CD8-positive, alpha-beta memory T cell (primary cell): ENCODE measurements around the gene MKLN1. TPM values are rescaled to one million over a fixed set of nuclear protein-coding genes. Genes with fewer than 3 reads are reported as not detected.
"Not testable (repeated sequence)": the region's sequence is repeated elsewhere in the genome, so short reads cannot be mapped to it uniquely, and the experiment has no call there.

Source experiments
- CTCF ChIA-PET: fragments of 350-600 bp; sonication (Branson Sonifier 250); formaldehyde crosslinking; loops from one replicate; lab custom pipeline; 2021; ENCODE audit warnings: antibody characterized with exemption; lab: Charles Lee
- POLR2A ChIA-PET: fragments of 350-600 bp; sonication (Branson Sonifier 250); formaldehyde crosslinking; loops from one replicate; lab custom pipeline; 2021; ENCODE audit warnings: antibody characterized with exemption; lab: Charles Lee
- DNase-seq, 5 donors: peaks; one replicate each; pipeline versions ENCODE4 v3.0.0 to v3.0.0-alpha.2; 2020 to 2022; ENCODE audit warnings: mixed read lengths in 1 of 5
- H3K27ac ChIP-seq: one replicate; pipeline ENCODE4 v1.7.0; 2013; ENCODE audit warnings: low read depth, mild to moderate bottlenecking, low read length, moderate library complexity
- H3K27me3 ChIP-seq: 2 replicates; pipeline ENCODE4 v1.7.0; 2013; ENCODE audit warnings: low read length, mild to moderate bottlenecking; ENCODE audit not compliant: insufficient read depth, poor library complexity, severe bottlenecking
- H3K36me3 ChIP-seq: 2 replicates; pipeline ENCODE4 v1.7.0; 2013; ENCODE audit warnings: mild to moderate bottlenecking, low read length, moderate library complexity; ENCODE audit not compliant: insufficient read depth
- H3K4me1 ChIP-seq: 2 replicates; pipeline ENCODE4 v1.7.0; 2013; ENCODE audit warnings: mild to moderate bottlenecking, low read length, moderate library complexity; ENCODE audit not compliant: insufficient read depth
- H3K4me3 ChIP-seq: 2 replicates; pipeline ENCODE4 v1.7.0; 2013; ENCODE audit warnings: mild to moderate bottlenecking, low read length
- H3K9me3 ChIP-seq: 2 replicates; pipeline ENCODE4 v1.7.0; 2013; ENCODE audit warnings: mild to moderate bottlenecking, low read length
- H3K27ac Mint-ChIP-seq, 8 donors: one replicate each; pipeline ENCODE4 v1.8.0; 2020 to 2021; ENCODE audit warnings: mixed read lengths in 8 of 8, mild to moderate bottlenecking in 6 of 8, inconsistent platforms in 3 of 8, moderate library complexity in 3 of 8
- H3K27me3 Mint-ChIP-seq, 2 donors: one replicate each; pipeline ENCODE4 v1.8.0; 2020 to 2021; ENCODE audit warnings: mixed read lengths in 2 of 2, mild to moderate bottlenecking in 1 of 2, moderate library complexity in 1 of 2
- H3K36me3 Mint-ChIP-seq, 3 donors: one replicate each; pipeline ENCODE4 v1.8.0; 2020 to 2021; ENCODE audit warnings: mixed read lengths in 3 of 3, inconsistent platforms in 1 of 3, mild to moderate bottlenecking in 1 of 3
- H3K4me1 Mint-ChIP-seq, 3 donors: one replicate each; pipeline ENCODE4 v1.8.0; 2020 to 2021; ENCODE audit warnings: mixed read lengths in 3 of 3, inconsistent platforms in 1 of 3, mild to moderate bottlenecking in 1 of 3
- H3K4me3 Mint-ChIP-seq, 7 donors: one replicate each; pipeline ENCODE4 v1.8.0; 2020 to 2021; ENCODE audit warnings: mixed read lengths in 7 of 7, mild to moderate bottlenecking in 6 of 7, moderate library complexity in 4 of 7, inconsistent platforms in 2 of 7
- H3K9me3 Mint-ChIP-seq, 5 donors: one replicate each; pipeline ENCODE4 v1.8.0; 2020 to 2022; ENCODE audit warnings: mixed read lengths in 5 of 5, mild to moderate bottlenecking in 3 of 5, moderate library complexity in 2 of 5, inconsistent platforms in 1 of 5
- polyA plus RNA-seq: library from polyadenylated mRNA; unstranded; fragments of 300-500 nt; fragmentation: Illumina TruSeq; gene quantifications from one replicate; pipeline ENCODE4 v1.2.3, GENCODE V29; 2021
- total RNA-seq, 2 experiments: library from RNA; stranded (reverse); gene quantifications; one replicate each; pipeline ENCODE4 v1.2.3, GENCODE V29; 2021

The MKLN1 gene
- total and polyA plus RNA-seq, 3 experiments from 2014 or later = 21.8 to 34.0 (median 31.0) TPM

- H3K27me3 Mint-ChIP-seq = peaks cover 8 to 17% of the 10 kb centered on the region in 2 donors
- DNase-seq = no peak
- peaks cover 19 to 25% (median 23%) of the 10 kb centered on the region in 3 donors for H3K4me1 Mint-ChIP-seq
- peaks cover 0 to 3% (median 0%) of the 10 kb centered on the region in 3 donors for H3K36me3 Mint-ChIP-seq
- peaks cover 9% of the 10 kb centered on the region for H3K4me1 ChIP-seq
- peak overlapping the region in 1 of 8 donors; percentile 9 for H3K27ac Mint-ChIP-seq
- H3K27ac ChIP-seq = no peak overlapping the region
- ChIA-PET CTCF (interaction anchor here (0.6 to 2.1 kb wide), 5 partner anchors 10 to 515 kb away, joined by 3 to 7 read pairs (median 3); no protein-coding TSS in a partner anchor), POLR2A (no interaction called here)
- peaks cover 17% of the 10 kb centered on the region for H3K27me3 ChIP-seq
- no peak overlapping the region for H3K4me3 ChIP-seq
- no peak overlapping the region for H3K4me3 Mint-ChIP-seq
- H3K9me3 ChIP-seq = no peaks in the 10 kb centered on the region
- no peaks in the 10 kb centered on the region for H3K36me3 ChIP-seq
- H3K9me3 Mint-ChIP-seq = no peaks in the 10 kb centered on the region
These were observed 184.3 kb downstream of the MKLN1 start for GRCh38 chr7:131511774-131512535.

DNA sequence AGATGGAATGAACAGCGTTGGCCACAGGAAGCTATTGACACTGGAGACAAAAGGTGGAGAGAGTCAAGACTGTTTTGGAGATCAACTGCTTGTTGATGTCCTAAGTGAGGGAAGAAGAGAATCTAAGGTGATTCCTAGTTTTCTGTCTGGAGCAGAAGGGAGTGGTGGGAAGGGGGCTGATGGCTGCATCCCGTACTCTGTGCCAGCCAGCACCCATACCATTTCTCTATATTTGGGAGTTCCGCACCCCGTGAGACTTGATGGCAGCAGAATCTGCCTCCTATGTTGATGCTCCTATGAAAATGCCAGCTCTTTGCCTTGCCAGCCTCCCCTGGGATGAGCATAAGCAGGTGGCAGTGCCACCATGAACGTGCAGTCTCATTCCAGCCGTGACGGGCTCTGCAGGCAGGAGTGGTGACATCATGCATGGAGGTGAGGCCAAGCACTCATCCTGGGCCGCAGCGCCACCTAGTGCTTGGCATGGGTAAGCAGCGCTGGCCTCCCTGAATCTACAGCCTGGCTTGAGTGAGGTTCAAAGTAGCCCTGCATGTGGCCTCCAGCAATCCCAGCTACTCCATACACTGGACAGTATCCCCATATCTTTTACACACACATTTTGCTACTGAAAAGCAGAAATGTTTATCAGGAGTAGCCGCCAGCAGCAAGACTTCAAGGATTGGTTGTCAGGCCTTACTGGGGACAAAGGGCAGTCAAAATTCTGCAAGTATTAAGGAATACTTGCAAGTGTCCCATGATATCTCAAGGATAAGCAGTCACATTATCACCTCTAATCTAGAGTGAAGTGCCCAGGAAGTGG is 185.8 kb downstream of the MKLN1 start:
- peaks cover 11 to 16% (median 14%) of the 10 kb centered on the region in 3 donors for H3K4me1 Mint-ChIP-seq
- H3K27ac Mint-ChIP-seq = peak overlapping the region in 2 of 8 donors; percentile 19 to 51
- CTCF ChIA-PET = interaction anchor here (0.7 to 2.1 kb wide), 5 partner anchors 8 to 617 kb away, joined by 3 to 7 read pairs (median 3); no protein-coding TSS in a partner anchor

DNA sequence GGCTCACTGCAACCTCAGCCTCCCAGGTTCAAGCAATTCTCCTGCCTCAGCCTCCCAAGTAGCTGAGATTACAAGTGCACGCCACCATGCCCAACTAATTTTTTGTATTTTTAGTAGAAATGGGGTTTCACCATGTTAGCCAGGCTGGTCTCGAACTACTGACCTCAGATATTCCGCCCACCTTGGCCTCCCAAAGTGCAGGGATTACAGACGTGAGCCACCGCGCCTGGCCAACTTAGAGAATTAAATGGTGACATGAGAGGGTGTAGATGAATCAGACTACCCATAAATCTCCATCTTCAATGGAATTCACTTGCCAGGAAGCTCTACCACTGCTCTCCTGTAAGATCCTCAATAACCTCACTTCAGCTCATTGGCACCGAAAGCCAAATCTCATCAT is 187.8 kb downstream of the MKLN1 start:
- H3K36me3 Mint-ChIP-seq, H3K4me3 ChIP-seq, H3K9me3 Mint-ChIP-seq, H3K27ac ChIP-seq, H3K4me1 ChIP-seq, H3K27me3 Mint-ChIP-seq, H3K27me3 ChIP-seq, DNase-seq, H3K36me3 ChIP-seq, H3K4me3 Mint-ChIP-seq, POLR2A ChIA-PET, H3K27ac Mint-ChIP-seq, H3K9me3 ChIP-seq: not testable (repeated sequence)
- CTCF ChIA-PET = interaction anchor here (1.0 kb wide), 1 partner anchor 8 kb away, joined by 4 read pairs; no protein-coding TSS in a partner anchor
- peaks cover 11 to 15% (median 14%) of the 10 kb centered on the region in 3 donors for H3K4me1 Mint-ChIP-seq

More for the DNA sequence above, 185.8 kb downstream of the MKLN1 start:
- Mint-ChIP-seq H3K27me3 (peaks cover 8 to 9% of the 10 kb centered on the region in 2 donors), H3K36me3 (peaks cover 0 to 3% (median 0%) of the 10 kb centered on the region in 3 donors), H3K4me3 (peak overlapping the region in 2 of 7 donors; percentile 12 to 27), H3K9me3 (no peaks in the 10 kb centered on the region)
- Histone ChIP-seq H3K4me3 (no peak overlapping the region), H3K27me3 (peaks cover 6% of the 10 kb centered on the region), H3K4me1 (no peaks in the 10 kb centered on the region), H3K36me3 (no peaks in the 10 kb centered on the region), H3K9me3 (no peaks in the 10 kb centered on the region), H3K27ac (no peak overlapping the region)
- POLR2A ChIA-PET = interaction anchor here (1.1 kb wide), 1 partner anchor 12 kb away, joined by 3 read pairs; no protein-coding TSS in a partner anchor
- peak; percentile 57 to 76 (median 63) for DNase-seq

GRCh38 chr7:131517218-131517923 is 189.7 kb downstream of the MKLN1 start:
- ChIA-PET CTCF (no interaction called here), POLR2A (no interaction called here)
- no peaks in the 10 kb centered on the region for H3K9me3 Mint-ChIP-seq
- Histone ChIP-seq H3K36me3 (no peaks in the 10 kb centered on the region), H3K27me3 (no peaks in the 10 kb centered on the region), H3K4me3 (no peak overlapping the region), H3K4me1 (no peaks in the 10 kb centered on the region), H3K9me3 (no peaks in the 10 kb centered on the region), H3K27ac (no peak overlapping the region)
- H3K27ac Mint-ChIP-seq = no peak overlapping the region
- H3K36me3 Mint-ChIP-seq = no peaks in the 10 kb centered on the region
- peaks cover 3 to 7% of the 10 kb centered on the region in 2 donors for H3K27me3 Mint-ChIP-seq
- H3K4me1 Mint-ChIP-seq = peaks cover 8 to 19% (median 16%) of the 10 kb centered on the region in 3 donors
- no peak for DNase-seq
- no peak overlapping the region for H3K4me3 Mint-ChIP-seq

DNA sequence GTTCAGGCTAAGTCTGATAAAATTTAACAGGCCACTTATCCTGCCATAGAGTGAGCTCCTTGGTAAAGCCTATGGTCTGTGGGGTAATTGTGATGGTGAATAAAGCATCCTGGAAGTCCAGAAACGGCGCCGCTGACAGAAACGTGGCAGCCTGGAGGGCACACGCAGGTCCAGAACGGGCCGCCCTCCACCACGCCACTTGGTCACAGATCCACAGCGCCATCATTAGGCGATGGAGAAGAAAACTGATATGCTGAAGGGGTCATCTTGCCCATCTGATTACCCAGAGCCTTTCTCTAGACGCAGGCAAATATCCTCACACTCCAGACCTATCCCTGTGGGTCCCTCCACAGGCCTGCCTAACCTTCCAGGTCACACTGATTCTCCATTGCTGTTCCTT is 190.9 kb downstream of the MKLN1 start:
- no peak for DNase-seq
- CTCF ChIA-PET = interaction anchor here (1.5 kb wide), 1 partner anchor 10 kb away, joined by 4 read pairs; no protein-coding TSS in a partner anchor
- Mint-ChIP-seq H3K27me3 (peaks cover 3% of the 10 kb centered on the region in 2 donors), H3K27ac (no peak overlapping the region), H3K9me3 (no peaks in the 10 kb centered on the region), H3K36me3 (peaks cover 0 to 3% (median 0%) of the 10 kb centered on the region in 3 donors), H3K4me1 (peaks cover 8 to 19% (median 16%) of the 10 kb centered on the region in 3 donors), H3K4me3 (no peak overlapping the region)
- Histone ChIP-seq H3K27ac (no peak overlapping the region), H3K36me3 (no peaks in the 10 kb centered on the region), H3K27me3 (no peaks in the 10 kb centered on the region), H3K4me1 (no peaks in the 10 kb centered on the region), H3K4me3 (no peak overlapping the region), H3K9me3 (no peaks in the 10 kb centered on the region)
- POLR2A ChIA-PET = no interaction called here

- Mint-ChIP-seq H3K4me3 (peak overlapping the region in 2 of 7 donors; percentile 37 to 48), H3K36me3 (peaks cover 0 to 3% (median 0%) of the 10 kb centered on the region in 3 donors), H3K4me1 (peaks cover 7 to 18% (median 15%) of the 10 kb centered on the region in 3 donors), H3K27ac (peak overlapping the region in 1 of 8 donors; percentile 25), H3K27me3 (peaks cover 3 to 7% of the 10 kb centered on the region in 2 donors), H3K9me3 (no peaks in the 10 kb centered on the region)
- CTCF ChIA-PET = interaction anchor here (1.4 to 1.8 kb wide), 2 partner anchors 9 to 13 kb away, joined by 3 to 7 read pairs; no protein-coding TSS in a partner anchor
- Histone ChIP-seq H3K4me3 (no peak overlapping the region), H3K27me3 (no peaks in the 10 kb centered on the region), H3K36me3 (no peaks in the 10 kb centered on the region), H3K27ac (no peak overlapping the region), H3K9me3 (no peaks in the 10 kb centered on the region), H3K4me1 (no peaks in the 10 kb centered on the region)
- no peak for DNase-seq
- POLR2A ChIA-PET = no interaction called here
These were observed 194.0 kb downstream of the MKLN1 start for GRCh38 chr7:131521651-131522163.

GRCh38 chr7:131522325-131522930 is 194.8 kb downstream of the MKLN1 start:
- peaks cover 0 to 3% (median 0%) of the 10 kb centered on the region in 3 donors for H3K36me3 Mint-ChIP-seq
- Histone ChIP-seq H3K36me3 (no peaks in the 10 kb centered on the region), H3K27ac (no peak overlapping the region), H3K9me3 (no peaks in the 10 kb centered on the region), H3K4me3 (peak overlapping the region; percentile 16), H3K27me3 (no peaks in the 10 kb centered on the region), H3K4me1 (no peaks in the 10 kb centered on the region)
- no peaks in the 10 kb centered on the region for H3K9me3 Mint-ChIP-seq
- ChIA-PET POLR2A (no interaction called here), CTCF (interaction anchor here (1.4 to 1.8 kb wide), 2 partner anchors 9 to 14 kb away, joined by 3 to 7 read pairs; no protein-coding TSS in a partner anchor)
- H3K4me1 Mint-ChIP-seq = peaks cover 7 to 18% (median 15%) of the 10 kb centered on the region in 3 donors
- peaks cover 3 to 7% of the 10 kb centered on the region in 2 donors for H3K27me3 Mint-ChIP-seq
- H3K4me3 Mint-ChIP-seq = peak overlapping the region; percentile 42 to 82 (median 74)
- peak overlapping the region in 5 of 8 donors; percentile 38 to 84 (median 76) for H3K27ac Mint-ChIP-seq
- no peak for DNase-seq
